GM19099 (cell line): ENCODE results near the gene TBC1D24.

Experiments used
- POLR2A ChIP-seq: IDR thresholded peaks from 3 replicates; pipeline ENCODE4 v1.6.1; 2011; ENCODE audit warnings: low read depth; ENCODE audit not compliant: insufficient read length; ENCODE audit errors: extremely low read depth

Gene TBC1D24

GRCh38 chr16:2519711-2520080, 44.8 kb downstream of the TBC1D24 start:
- TF ChIP-seq POLR2A, result no peak

- TF ChIP-seq POLR2A, result peak; percentile 70
Measured at GRCh38 chr16:2520097-2520783, 45.3 kb downstream of the TBC1D24 start, which contains the start of gene AMDHD2. TSS of gene AMDHD2 (plus strand) at chr16:2520371. CDS start at chr16:2520459, 88 bp downstream.

- TF ChIP-seq POLR2A, result no peak
Measured at GRCh38 chr16:2520784-2521531, 46.0 kb downstream of the TBC1D24 start.

- TF ChIP-seq POLR2A, result no peak
Measured at GRCh38 chr16:2523801-2524231, 48.9 kb downstream of the TBC1D24 start.

- TF ChIP-seq POLR2A, result no peak
Measured at GRCh38 chr16:2524339-2524938, 49.5 kb downstream of the TBC1D24 start.

GRCh38 chr16:2526135-2526534, 51.2 kb downstream of the TBC1D24 start:
- no peak for TF ChIP-seq POLR2A

GRCh38 chr16:2527071-2527783, 52.3 kb downstream of the TBC1D24 start:
- TF ChIP-seq POLR2A, result no peak

- no peak for TF ChIP-seq POLR2A
Measured at GRCh38 chr16:2527784-2528100, 52.8 kb downstream of the TBC1D24 start.

GRCh38 chr16:2528161-2529060, 53.5 kb downstream of the TBC1D24 start:
- no peak for TF ChIP-seq POLR2A

GRCh38 chr16:2529061-2529931, 54.4 kb downstream of the TBC1D24 start:
- TF ChIP-seq POLR2A, result no peak

- no peak for TF ChIP-seq POLR2A
Measured at GRCh38 chr16:2529961-2530628, 55.2 kb downstream of the TBC1D24 start.

- no peak for TF ChIP-seq POLR2A
Measured at GRCh38 chr16:2530629-2531318, 55.8 kb downstream of the TBC1D24 start.
